Activated T-cell treated with anti-CD3 and anti-CD28 coated beads, Interleukin-2, amount 50 U/mL, for 72 hours (primary cell): ENCODE data around the gene THSD4. TPM values are rescaled to one million over a fixed set of nuclear protein-coding genes. Genes with fewer than 3 reads are reported as not detected.

ENCODE experiments used
- ATAC-seq, 2 donors: fragments of 150-1000 bp; cut with Tn5 transposase; replicated peaks in 1 of 2; 2 replicates each; pipeline ENCODE4 v1.10.0; 2021; ENCODE audit warnings: moderate library complexity in 2 of 2, mild to moderate bottlenecking in 1 of 2
- DNase-seq, 2 donors: peaks; one replicate each; pipeline ENCODE4 v3.0.0; 2021 to 2022; ENCODE audit warnings: mixed read lengths in 1 of 2
- H3K27ac Mint-ChIP-seq: one replicate; pipeline ENCODE4 v1.8.0; 2022; ENCODE audit warnings: mild to moderate bottlenecking, moderate library complexity, mixed read lengths
- H3K27me3 Mint-ChIP-seq: one replicate; pipeline ENCODE4 v1.8.0; 2022; ENCODE audit warnings: low read depth, mixed read lengths
- H3K36me3 Mint-ChIP-seq, 2 donors: one replicate each; pipeline ENCODE4 v1.8.0; 2022; ENCODE audit warnings: mixed read lengths in 2 of 2, mild to moderate bottlenecking in 1 of 2; ENCODE audit not compliant: insufficient read depth in 2 of 2
- H3K4me1 Mint-ChIP-seq: one replicate; pipeline ENCODE4 v1.8.0; 2022; ENCODE audit warnings: low read depth, mixed read lengths
- H3K4me3 Mint-ChIP-seq, 2 donors: one replicate each; pipeline ENCODE4 v1.8.0; 2022; ENCODE audit warnings: mild to moderate bottlenecking in 2 of 2, mixed read lengths in 2 of 2, moderate library complexity in 2 of 2
- H3K9me3 Mint-ChIP-seq, 2 donors: one replicate each; pipeline ENCODE4 v1.8.0; 2022; ENCODE audit warnings: mixed read lengths in 2 of 2
- total RNA-seq, 2 donors: library from RNA; stranded (reverse); gene quantifications; one replicate each; pipeline ENCODE4 v1.2.3, GENCODE V29; 2022

The THSD4 gene
- total RNA-seq, 2 donors from 2014 or later, result not detected

DNA sequence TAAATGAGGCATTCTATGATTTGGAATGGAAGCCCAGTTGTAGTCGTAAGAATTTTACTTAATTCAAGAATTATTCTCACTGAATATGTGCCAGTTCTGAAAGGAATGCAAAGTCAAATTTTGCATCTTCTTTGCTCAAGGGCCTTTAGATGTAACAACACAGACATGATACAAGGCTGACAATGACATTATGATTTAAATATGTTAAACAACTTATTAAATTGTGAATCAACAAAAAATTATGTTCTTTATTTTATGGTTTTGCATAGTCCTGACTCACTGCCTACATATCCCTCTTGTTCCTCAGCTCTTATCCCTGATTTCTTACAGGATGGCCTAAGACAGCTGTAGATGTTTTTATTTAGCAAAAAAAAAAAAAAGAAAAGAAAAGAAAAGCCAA, 524.2 kb downstream of the THSD4 start:
- DNase-seq, result no peak
- no peak overlapping the region for H3K27ac Mint-ChIP-seq
- H3K27me3 Mint-ChIP-seq, result peaks cover 21% of the 10 kb centered on the region
- no peaks in the 10 kb centered on the region for H3K9me3 Mint-ChIP-seq
- H3K36me3 Mint-ChIP-seq, result no peaks in the 10 kb centered on the region
- H3K4me3 Mint-ChIP-seq, result no peak overlapping the region
- no peak for ATAC-seq
- H3K4me1 Mint-ChIP-seq, result no peaks in the 10 kb centered on the region

DNA sequence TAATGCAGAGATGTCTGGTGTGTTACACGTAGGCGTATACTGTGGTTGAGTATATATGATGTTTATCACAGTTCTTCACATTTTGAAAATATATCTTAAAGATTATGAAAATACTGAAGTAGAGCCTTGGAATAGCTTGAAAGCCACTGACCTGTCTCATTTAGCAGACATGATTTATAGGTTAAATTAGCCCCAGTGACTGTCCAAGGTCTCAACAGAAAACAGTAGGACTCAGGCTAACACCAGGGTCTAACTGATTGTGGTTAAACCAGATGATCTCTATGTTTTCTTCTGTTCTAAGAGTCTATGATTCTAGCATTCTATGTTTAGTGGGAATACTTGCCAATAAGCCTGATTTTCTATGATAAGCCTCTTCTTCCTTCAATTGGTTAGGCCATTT, 528.6 kb downstream of the THSD4 start:
- Mint-ChIP-seq H3K27ac (no peak overlapping the region), H3K36me3 (peaks cover 0 to 3% of the 10 kb centered on the region in 2 donors), H3K4me1 (no peaks in the 10 kb centered on the region), H3K9me3 (peaks cover 3% of the 10 kb centered on the region in 2 donors), H3K27me3 (peaks cover 7% of the 10 kb centered on the region), H3K4me3 (no peak overlapping the region)
- ATAC-seq (no peak), DNase-seq (no peak)

DNA sequence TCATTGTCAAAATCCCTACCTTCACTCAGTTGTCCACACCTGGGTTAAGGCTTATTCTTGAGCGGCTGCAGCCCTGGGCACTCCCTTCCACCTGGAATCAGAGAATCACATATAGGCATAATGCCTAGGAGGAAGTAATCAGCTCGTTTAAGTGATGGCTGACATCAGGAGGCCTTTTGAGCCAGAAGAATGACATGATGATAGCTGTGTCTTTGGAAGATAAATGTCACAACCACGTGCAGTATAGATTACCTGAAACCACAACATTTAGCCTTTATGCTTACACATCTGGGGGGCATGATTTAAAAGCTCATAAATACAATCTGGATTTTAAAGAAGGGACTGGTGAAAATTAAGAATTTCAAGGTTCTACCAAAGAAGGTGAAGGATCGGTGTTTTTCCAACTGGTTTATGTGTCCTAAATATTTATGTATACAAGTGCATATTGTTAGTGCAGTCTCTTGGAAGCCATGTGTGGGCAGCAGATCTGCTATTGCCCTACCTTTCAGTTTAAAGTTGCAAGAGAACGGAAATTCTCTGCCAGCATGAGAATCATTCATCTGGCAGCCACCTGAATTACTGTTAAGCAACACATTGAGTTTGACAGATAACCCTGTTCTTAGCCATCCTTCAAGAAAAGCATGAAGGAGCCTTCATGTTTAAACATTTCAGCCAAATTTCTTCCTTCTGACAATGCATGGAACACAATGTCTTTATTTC, 531.7 kb downstream of the THSD4 start:
- Mint-ChIP-seq H3K36me3 (peaks cover 0 to 3% of the 10 kb centered on the region in 2 donors), H3K4me1 (no peaks in the 10 kb centered on the region), H3K9me3 (peaks cover 3% of the 10 kb centered on the region in 2 donors), H3K27ac (no peak overlapping the region), H3K27me3 (peaks cover 6% of the 10 kb centered on the region), H3K4me3 (no peak overlapping the region)
- ATAC-seq, result no peak
- no peak for DNase-seq

DNA sequence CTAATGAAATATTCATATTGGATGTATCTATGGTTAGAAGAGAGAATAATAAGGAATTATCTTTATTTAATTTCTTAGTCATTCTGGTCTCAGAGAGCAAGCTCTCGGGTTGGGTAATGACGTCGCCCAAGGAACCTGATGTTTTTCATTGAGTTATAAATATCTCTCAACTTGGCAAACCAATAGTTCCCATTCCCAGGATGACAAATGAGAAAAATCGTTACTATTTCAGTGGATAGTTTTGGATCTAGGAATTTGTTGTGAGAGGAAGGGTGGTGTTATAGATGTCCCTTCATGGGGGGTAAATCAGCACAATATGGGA, 532.2 kb downstream of the THSD4 start:
- DNase-seq (no peak), ATAC-seq (no peak)
- H3K27ac Mint-ChIP-seq, result no peak overlapping the region
- H3K36me3 Mint-ChIP-seq, result peaks cover 0 to 3% of the 10 kb centered on the region in 2 donors
- no peaks in the 10 kb centered on the region for H3K4me1 Mint-ChIP-seq
- no peak overlapping the region for H3K4me3 Mint-ChIP-seq
- peaks cover 3% of the 10 kb centered on the region in 2 donors for H3K9me3 Mint-ChIP-seq
- peaks cover 6% of the 10 kb centered on the region for H3K27me3 Mint-ChIP-seq

DNA sequence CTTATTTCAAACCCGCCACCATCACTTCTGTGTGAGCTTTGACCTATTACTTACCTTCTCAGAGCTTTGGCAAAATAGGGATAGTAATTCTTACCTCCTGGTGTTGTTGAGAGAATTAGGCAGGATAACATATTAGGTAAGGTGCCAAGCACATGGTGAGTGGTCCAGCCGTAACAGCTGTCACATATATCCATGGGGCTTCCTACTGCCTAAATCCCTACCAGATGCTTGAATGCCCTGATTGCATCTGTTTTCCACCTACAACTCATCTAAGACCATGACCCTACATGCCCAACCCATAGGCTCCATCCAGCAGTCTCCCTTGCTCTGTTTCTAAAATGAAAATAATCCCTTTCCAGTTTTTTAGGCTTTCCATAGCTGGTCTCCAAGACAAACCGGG, 532.8 kb downstream of the THSD4 start:
- peaks cover 3% of the 10 kb centered on the region in 2 donors for H3K9me3 Mint-ChIP-seq
- ATAC-seq, result no peak
- H3K27me3 Mint-ChIP-seq, result peaks cover 8% of the 10 kb centered on the region
- no peak for DNase-seq
- peaks cover 0 to 3% of the 10 kb centered on the region in 2 donors for H3K36me3 Mint-ChIP-seq
- H3K27ac Mint-ChIP-seq, result no peak overlapping the region
- no peak overlapping the region for H3K4me3 Mint-ChIP-seq
- no peaks in the 10 kb centered on the region for H3K4me1 Mint-ChIP-seq

DNA sequence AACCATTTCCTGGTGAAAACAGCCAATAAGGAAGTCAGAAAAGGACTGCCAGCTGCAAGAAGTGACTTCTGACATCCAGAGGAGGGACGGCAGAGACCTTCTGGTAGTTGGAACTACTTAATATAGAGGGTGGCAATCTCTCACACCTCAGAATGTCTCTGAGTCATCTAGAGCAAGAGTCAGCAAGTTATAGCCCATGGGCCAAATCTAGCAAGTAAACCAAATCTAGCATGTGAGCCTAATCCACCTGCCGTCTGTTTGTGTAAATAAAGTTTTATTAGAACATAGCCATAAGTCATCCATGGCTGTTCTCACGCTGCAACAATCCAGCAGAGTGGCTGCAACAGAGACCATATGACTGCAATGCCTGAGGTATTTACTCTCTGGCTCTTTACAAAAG, 534.6 kb downstream of the THSD4 start:
- H3K9me3 Mint-ChIP-seq, result peaks cover 3% of the 10 kb centered on the region in 2 donors
- peaks cover 12% of the 10 kb centered on the region for H3K27me3 Mint-ChIP-seq
- ATAC-seq, result no peak
- no peak overlapping the region for H3K4me3 Mint-ChIP-seq
- no peak overlapping the region for H3K27ac Mint-ChIP-seq
- no peaks in the 10 kb centered on the region for H3K4me1 Mint-ChIP-seq
- peaks cover 0 to 3% of the 10 kb centered on the region in 2 donors for H3K36me3 Mint-ChIP-seq
- DNase-seq, result no peak

DNA sequence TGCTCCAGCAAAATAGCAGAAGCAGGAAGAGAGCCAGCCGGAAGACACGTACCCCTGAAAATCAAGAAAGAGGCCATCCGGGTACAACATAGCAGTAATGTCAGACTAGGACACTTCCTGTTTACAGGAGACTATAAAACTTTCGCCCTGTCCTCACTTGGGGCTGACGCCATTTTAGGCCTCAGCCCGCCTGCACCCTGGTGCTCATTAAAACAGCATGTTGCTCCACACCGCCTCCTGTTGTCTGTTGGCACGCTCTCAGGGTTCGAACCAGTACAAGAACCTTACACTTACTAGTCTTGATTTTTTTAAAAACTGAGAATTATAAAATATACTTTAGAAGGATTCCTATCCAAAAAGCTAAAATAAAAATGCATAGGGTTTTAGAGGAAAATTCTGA, 535.3 kb downstream of the THSD4 start:
- no peak overlapping the region for H3K27ac Mint-ChIP-seq
- no peak overlapping the region for H3K4me3 Mint-ChIP-seq
- no peaks in the 10 kb centered on the region for H3K9me3 Mint-ChIP-seq
- peaks cover 12% of the 10 kb centered on the region for H3K27me3 Mint-ChIP-seq
- no peaks in the 10 kb centered on the region for H3K4me1 Mint-ChIP-seq
- no peaks in the 10 kb centered on the region for H3K36me3 Mint-ChIP-seq
- DNase-seq, result no peak
- no peak for ATAC-seq

DNA sequence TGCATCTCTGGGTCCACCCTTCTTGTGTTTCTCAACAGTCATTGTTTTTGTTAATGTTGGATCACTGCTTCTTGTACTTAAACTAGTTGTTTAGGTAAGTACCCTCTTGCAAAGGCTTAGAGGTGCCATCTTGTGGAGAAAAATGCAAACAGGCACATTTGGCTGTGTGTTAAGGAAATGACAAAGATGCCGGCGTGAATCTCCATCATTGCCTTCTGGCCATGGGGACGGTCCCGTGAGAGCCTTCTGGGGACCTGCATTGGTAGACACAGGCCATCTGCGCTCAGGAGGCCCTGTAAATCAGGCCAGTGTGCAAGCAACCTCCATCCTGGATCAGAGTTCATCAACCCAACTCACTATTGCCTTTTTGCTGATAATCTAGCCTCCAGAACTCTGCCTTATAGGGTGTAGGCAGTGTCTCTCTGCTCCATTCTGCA, 536.5 kb downstream of the THSD4 start:
- ATAC-seq (no peak), DNase-seq (peak in 1 of 2 donors; percentile 12)
- H3K27ac Mint-ChIP-seq, result no peak overlapping the region
- peaks cover 12% of the 10 kb centered on the region for H3K27me3 Mint-ChIP-seq
- H3K4me1 Mint-ChIP-seq, result no peaks in the 10 kb centered on the region
- no peaks in the 10 kb centered on the region for H3K36me3 Mint-ChIP-seq
- no peak overlapping the region for H3K4me3 Mint-ChIP-seq
- H3K9me3 Mint-ChIP-seq, result no peaks in the 10 kb centered on the region

DNA sequence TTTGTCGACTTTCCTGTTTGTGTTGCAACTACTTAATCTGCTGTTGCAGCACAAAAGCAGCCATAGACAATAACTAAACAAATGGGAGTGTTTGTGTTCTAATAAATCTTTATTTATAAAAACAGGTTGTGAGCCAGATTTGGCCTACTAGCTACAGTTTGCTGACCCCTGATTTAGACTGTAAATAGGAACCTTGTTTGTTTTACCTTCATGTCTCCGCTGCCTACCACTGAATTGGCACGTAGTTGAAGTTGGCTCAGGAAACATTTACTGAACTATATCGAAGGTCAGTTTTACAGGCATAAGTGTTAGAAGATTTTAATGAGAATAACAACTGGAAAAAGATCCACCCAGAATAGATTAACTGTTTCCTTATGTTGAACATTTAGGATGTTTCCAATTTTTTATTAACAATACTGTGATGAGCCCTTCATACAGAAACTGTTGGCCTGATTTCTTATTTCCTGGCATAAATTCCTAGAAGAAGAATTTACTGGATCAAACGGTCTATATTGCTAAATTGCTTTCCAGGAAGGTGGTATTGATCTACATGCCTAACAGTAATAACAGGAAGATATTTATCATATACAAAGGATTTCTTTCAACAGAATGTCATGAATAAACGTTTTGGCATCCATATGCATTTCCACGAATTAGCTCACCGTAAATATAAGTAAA, 538.9 kb downstream of the THSD4 start:
- H3K27ac Mint-ChIP-seq, result no peak overlapping the region
- DNase-seq, result no peak
- no peak for ATAC-seq
- no peaks in the 10 kb centered on the region for H3K36me3 Mint-ChIP-seq
- H3K27me3 Mint-ChIP-seq, result peaks cover 21% of the 10 kb centered on the region
- no peaks in the 10 kb centered on the region for H3K9me3 Mint-ChIP-seq
- no peaks in the 10 kb centered on the region for H3K4me1 Mint-ChIP-seq
- H3K4me3 Mint-ChIP-seq, result no peak overlapping the region

DNA sequence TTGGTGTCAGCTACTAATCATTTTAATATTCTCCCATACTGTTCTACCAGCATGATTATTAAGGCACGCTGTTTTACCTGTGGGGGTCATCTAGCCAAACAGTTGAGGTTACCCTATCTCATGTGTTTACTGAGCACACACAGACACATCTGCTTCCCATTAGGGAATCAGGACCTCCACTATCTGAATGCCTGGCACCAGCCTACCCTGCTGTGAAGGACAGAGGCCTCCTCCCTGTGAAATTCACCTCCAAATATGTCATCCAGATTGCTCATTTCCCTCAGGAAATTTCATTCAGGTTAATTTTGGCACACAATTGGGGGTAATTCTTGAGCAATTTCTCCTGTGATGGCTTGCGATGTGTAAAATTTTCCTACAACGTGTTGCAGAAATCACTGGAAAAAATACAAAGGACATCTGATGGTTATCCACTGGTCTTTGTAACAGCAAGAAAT, 539.5 kb downstream of the THSD4 start:
- H3K4me3 Mint-ChIP-seq, result no peak overlapping the region
- no peak overlapping the region for H3K27ac Mint-ChIP-seq
- DNase-seq, result no peak
- ATAC-seq, result no peak
- no peaks in the 10 kb centered on the region for H3K9me3 Mint-ChIP-seq
- no peaks in the 10 kb centered on the region for H3K36me3 Mint-ChIP-seq
- H3K4me1 Mint-ChIP-seq, result no peaks in the 10 kb centered on the region
- H3K27me3 Mint-ChIP-seq, result peaks cover 21% of the 10 kb centered on the region

DNA sequence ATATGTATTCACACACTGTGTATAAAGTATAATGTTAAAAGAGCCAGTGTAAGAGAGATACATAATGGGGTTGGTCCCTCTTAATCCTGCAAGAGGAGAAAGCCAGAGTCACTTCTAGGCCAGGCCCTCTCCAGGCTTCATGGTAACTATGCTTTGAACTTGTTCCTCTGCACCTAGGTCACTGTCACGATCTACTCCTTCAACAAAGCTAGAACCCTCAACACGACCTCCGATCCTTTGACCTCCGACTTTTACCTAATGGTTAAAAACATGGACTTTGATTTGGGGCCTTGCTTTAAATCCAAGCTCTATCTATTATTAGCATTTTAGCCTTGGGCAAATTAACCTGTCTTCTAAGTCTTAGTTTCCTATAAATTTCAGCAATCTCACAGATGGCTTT, 541.2 kb downstream of the THSD4 start:
- peaks cover 16% of the 10 kb centered on the region for H3K27me3 Mint-ChIP-seq

DNA sequence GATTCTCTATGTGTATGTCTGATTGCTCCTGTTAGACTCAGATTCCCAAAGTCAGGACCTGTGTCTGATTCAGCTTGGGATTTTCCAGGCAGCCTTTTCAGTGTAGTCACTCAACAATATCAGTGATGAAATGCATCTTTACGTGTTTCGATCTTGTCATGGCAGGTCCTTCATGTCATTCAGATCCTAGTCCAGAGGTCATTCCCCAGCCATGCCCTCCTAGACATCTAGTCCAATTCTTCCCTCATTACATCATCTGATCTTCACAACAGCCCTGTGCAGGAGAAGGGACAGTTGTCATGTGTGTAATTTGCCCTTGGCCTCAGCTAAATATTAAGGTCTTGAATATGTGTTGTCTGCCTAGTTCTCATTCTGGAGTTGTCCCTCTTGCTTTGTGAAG, 541.9 kb downstream of the THSD4 start:
- Mint-ChIP-seq H3K27ac (no peak overlapping the region), H3K9me3 (no peaks in the 10 kb centered on the region), H3K27me3 (peaks cover 16% of the 10 kb centered on the region), H3K4me3 (no peak overlapping the region), H3K4me1 (no peaks in the 10 kb centered on the region), H3K36me3 (no peaks in the 10 kb centered on the region)
- no peak for ATAC-seq
- DNase-seq, result no peak

More for the DNA sequence above, 541.2 kb downstream of the THSD4 start:
- Mint-ChIP-seq H3K4me1 (no peaks in the 10 kb centered on the region), H3K4me3 (no peak overlapping the region), H3K9me3 (no peaks in the 10 kb centered on the region), H3K27ac (no peak overlapping the region), H3K36me3 (no peaks in the 10 kb centered on the region)
- no peak for ATAC-seq
- DNase-seq, result no peak

DNA sequence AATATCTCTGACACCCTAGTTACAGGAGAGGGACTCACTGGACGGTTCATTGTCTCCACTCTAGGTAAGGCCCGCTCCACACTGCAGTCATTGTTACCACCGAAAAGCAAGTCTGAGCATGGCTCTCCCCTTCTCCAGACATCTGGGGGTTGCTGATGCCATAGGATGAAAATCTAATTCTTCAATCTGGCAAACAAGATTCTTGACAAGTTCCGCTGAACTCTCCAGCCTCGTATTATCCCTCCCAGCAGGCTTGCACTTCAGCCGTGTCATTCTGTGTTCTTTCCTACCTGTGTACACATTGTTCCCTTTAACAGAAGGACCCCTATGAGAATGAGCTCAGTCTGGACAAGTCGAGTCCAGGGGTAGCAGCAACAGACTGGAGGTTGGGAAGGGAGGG, 542.8 kb downstream of the THSD4 start:
- Mint-ChIP-seq H3K27me3 (peaks cover 23% of the 10 kb centered on the region), H3K9me3 (no peaks in the 10 kb centered on the region), H3K4me1 (no peaks in the 10 kb centered on the region), H3K4me3 (no peak overlapping the region), H3K36me3 (no peaks in the 10 kb centered on the region), H3K27ac (no peak overlapping the region)
- DNase-seq (no peak), ATAC-seq (no peak)
